ENCODE results near the gene FXYD1. TPM values are rescaled to one million over a fixed set of nuclear protein-coding genes. Genes with fewer than 3 reads are reported as not detected.

The FXYD1 gene
- total RNA-seq, 4 donors from 2014 or later, result 44.4 to 92.6 (median 70.7) TPM

DNA sequence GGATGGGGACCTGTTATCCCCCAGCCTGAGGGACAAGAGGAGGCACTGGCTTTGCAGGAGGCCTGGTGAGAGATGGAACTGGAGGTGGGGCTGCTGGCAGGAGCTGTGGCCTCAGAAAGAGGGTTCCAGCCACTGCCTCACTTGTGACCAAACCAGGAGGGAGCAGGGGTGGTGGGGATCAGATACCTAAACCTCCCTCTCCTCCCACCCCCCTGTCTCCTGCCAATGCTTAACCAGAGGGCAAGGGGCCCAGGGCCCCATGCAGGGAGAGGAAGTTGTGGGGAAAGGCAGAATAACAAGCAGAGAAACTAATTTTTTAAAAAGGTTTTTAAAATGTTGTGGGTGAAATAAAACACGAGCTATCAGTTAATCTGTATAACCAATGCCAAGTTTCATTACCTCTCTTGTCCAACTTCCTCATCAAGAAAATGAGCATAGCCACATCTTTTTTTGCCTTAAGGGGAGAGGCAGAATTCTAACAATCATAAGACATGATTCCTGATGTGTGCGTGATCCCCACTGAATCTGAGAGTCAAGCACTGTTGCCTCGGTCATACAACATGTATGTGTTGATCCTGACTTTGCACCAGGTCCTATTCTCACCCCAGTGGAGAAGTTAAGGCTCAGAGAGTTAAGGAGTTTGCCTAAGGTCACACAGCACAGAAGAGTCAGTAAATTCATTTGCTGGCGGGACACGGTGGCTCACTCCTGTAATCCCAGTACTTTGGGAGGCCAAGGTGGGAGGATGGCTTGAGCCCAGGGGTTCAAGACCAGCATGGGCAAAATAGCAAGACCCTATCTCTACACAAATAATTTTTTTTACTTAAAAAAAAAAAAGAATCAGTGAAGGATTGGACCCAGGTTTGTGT is 28.9 kb downstream of the FXYD1 start:
- 73% methylated on average over 5 of the region's 5 CpGs for WGBS
- no peak for TF ChIP-seq POLR2AphosphoS5 (IDR thresholded peaks at IDR 0.05)
- intact Hi-C loops (cut with DNase I), result no loop called here
- Histone ChIP-seq H3K9me3 (peaks cover 0 to 43% (median 23%) of the 10 kb centered on the region in 4 donors), H3K36me3 (peaks cover 19 to 52% (median 39%) of the 10 kb centered on the region in 4 donors), H3K27me3 (no peaks in the 10 kb centered on the region), H3K27ac (replicated peaks in 1 of 4) (no peak overlapping the region), H3K4me1 (no peaks in the 10 kb centered on the region), H3K4me3 (no peak overlapping the region)
- DNase-seq (ENCODE audit: extremely low spot score), result no peak

- Histone ChIP-seq H3K4me3 (no peak overlapping the region), H3K9me3 (peaks cover 0 to 38% (median 20%) of the 10 kb centered on the region in 4 donors), H3K4me1 (no peaks in the 10 kb centered on the region), H3K27me3 (no peaks in the 10 kb centered on the region), H3K36me3 (peaks cover 19 to 45% (median 32%) of the 10 kb centered on the region in 4 donors), H3K27ac (replicated peaks in 1 of 4) (no peak overlapping the region)
- DNase-seq (ENCODE audit: extremely low spot score), result no peak
- WGBS, result 72% methylated on average over 3 of the region's 3 CpGs
- intact Hi-C loops (cut with DNase I), result no loop called here
- TF ChIP-seq POLR2A (IDR thresholded peaks at IDR 0.05; ENCODE audit: low read depth) (no peak), EP300 (IDR thresholded peaks at IDR 0.05) (no peak), POLR2AphosphoS5 (IDR thresholded peaks at IDR 0.05) (no peak), CTCF (IDR thresholded peaks at IDR 0.05) (no peak)
Measured at GRCh38 chr19:35168196-35168595, 29.6 kb downstream of the FXYD1 start.

GRCh38 chr19:35169221-35169995 is 30.8 kb downstream of the FXYD1 start:
- 85% methylated on average over 8 of the region's 18 CpGs for WGBS

GRCh38 chr19:35170359-35171061 is 31.9 kb downstream of the FXYD1 start:
- Histone ChIP-seq H3K4me3 (no peak overlapping the region), H3K9me3 (peaks cover 0 to 16% (median 12%) of the 10 kb centered on the region in 4 donors), H3K4me1 (no peaks in the 10 kb centered on the region), H3K27me3 (no peaks in the 10 kb centered on the region), H3K27ac (replicated peaks in 1 of 4) (no peak overlapping the region), H3K36me3 (peaks cover 10 to 31% (median 19%) of the 10 kb centered on the region in 4 donors)
- whole genome bisulfite sequencing, result 62% methylated on average over 4 of the region's 7 CpGs
- DNase-seq (ENCODE audit: extremely low spot score), result no peak
- no peak for TF ChIP-seq POLR2AphosphoS5 (IDR thresholded peaks at IDR 0.05)
- TF ChIP-seq CTCF (IDR thresholded peaks at IDR 0.05), result no peak
- TF ChIP-seq POLR2A (IDR thresholded peaks at IDR 0.05; ENCODE audit: low read depth), result no peak
- TF ChIP-seq EP300 (IDR thresholded peaks at IDR 0.05), result no peak
- intact Hi-C loops (cut with DNase I), result no loop called here

More at GRCh38 chr19:35169221-35169995, 30.8 kb downstream of the FXYD1 start:
- intact Hi-C loops (cut with DNase I), result no loop called here
- no peaks in the 10 kb centered on the region for H3K4me1 ChIP-seq
- H3K9me3 ChIP-seq, result peaks cover 0 to 27% (median 14%) of the 10 kb centered on the region in 4 donors
- no peak for DNase-seq (ENCODE audit: extremely low spot score)
- no peak overlapping the region for H3K4me3 ChIP-seq
- peaks cover 14 to 36% (median 26%) of the 10 kb centered on the region in 4 donors for H3K36me3 ChIP-seq
- no peak overlapping the region for H3K27ac ChIP-seq (replicated peaks in 1 of 4)
- no peak for TF ChIP-seq POLR2AphosphoS5 (IDR thresholded peaks at IDR 0.05)
- no peak for TF ChIP-seq POLR2A (IDR thresholded peaks at IDR 0.05; ENCODE audit: low read depth)
- no peak for TF ChIP-seq EP300 (IDR thresholded peaks at IDR 0.05)
- no peak for TF ChIP-seq CTCF (IDR thresholded peaks at IDR 0.05)
- no peaks in the 10 kb centered on the region for H3K27me3 ChIP-seq

Measured in esophagus muscularis mucosa (tissue), 4 donors.